Endothelial cell of umbilical vein (primary cell): ENCODE data around the gene FAM120A. TPM values are rescaled to one million over a fixed set of nuclear protein-coding genes. Genes with fewer than 3 reads are reported as not detected.

Experiments used
- BruUV-seq: library from RNA; stranded (reverse); fragments of 400-500 nt; replicated peaks from 2 replicates; lab custom pipeline; 2021; lab: Mats Ljungman, UMichigan
- CTCF ChIA-PET: fragments of 300-600, 350-600 bp; sonication (Branson Sonifier 250); formaldehyde crosslinking; loops from one replicate; lab custom pipeline; 2021; ENCODE audit warnings: antibody characterized with exemption, inconsistent platforms; lab: Charles Lee
- POLR2A ChIA-PET: fragments of 300-600, 350-600 bp; sonication (Branson Sonifier 250); formaldehyde crosslinking; loops from one replicate; lab custom pipeline; 2021; ENCODE audit warnings: antibody characterized with exemption, inconsistent platforms; lab: Charles Lee
- DNase-seq: peaks from one replicate; pipeline ENCODE4 v3.0.0-alpha.2; 2011; ENCODE audit warnings: low read depth, low spot score
- FAIRE-seq: peaks from 2 replicates; lab custom pipeline; 2011; peaks lifted over from hg19 to GRCh38; lab: Jason Lieb, UNC
- H2AFZ ChIP-seq: 2 replicates; pipeline ENCODE4 v1.6.0; 2012; ENCODE audit warnings: low read depth, low read length, control low read depth, inconsistent platforms
- H3K27ac ChIP-seq: 2 replicates; pipeline ENCODE4 v1.5.1; 2011; ENCODE audit warnings: low read depth, mild to moderate bottlenecking, control low read depth, low read length, moderate library complexity; ENCODE audit not compliant: insufficient read depth
- H3K27me3 ChIP-seq, 2 experiments: 2 replicates each; pipeline versions ENCODE4 v1.6.0 to v1.6.1; 2011; ENCODE audit warnings: low read length in 2 of 2, mixed read lengths in 1 of 2; ENCODE audit not compliant: control insufficient read depth in 2 of 2, insufficient read depth in 2 of 2
- H3K36me3 ChIP-seq, 2 experiments: 2 replicates in 1 of 2; 3 replicates in 1 of 2; pipeline ENCODE4 v1.5.1; 2011; ENCODE audit warnings: low read length in 2 of 2, mild to moderate bottlenecking in 1 of 2, moderate library complexity in 1 of 2; ENCODE audit not compliant: control insufficient read depth in 2 of 2, insufficient read depth in 2 of 2; ENCODE audit errors: extremely low read depth in 1 of 2
- H3K4me1 ChIP-seq: 3 replicates; pipeline ENCODE4 v1.5.1; 2011; ENCODE audit warnings: mild to moderate bottlenecking, low read length; ENCODE audit not compliant: control insufficient read depth, insufficient read depth; ENCODE audit errors: extremely low read depth
- H3K4me2 ChIP-seq: 2 replicates; pipeline ENCODE4 v1.6.1; 2011; ENCODE audit warnings: low read length, control low read depth, mixed read lengths; ENCODE audit not compliant: insufficient read depth
- H3K4me3 ChIP-seq, 3 experiments: fragments of 200-600 bp in 1 of 3; sonication (generic), shearing (Covaris generic) in 1 of 3; replicated peaks in 1 of 3; 2 replicates each; pipeline ENCODE4 v1.5.1; 2011 to 2016; ENCODE audit warnings: control low read depth in 3 of 3, low read length in 3 of 3, mild to moderate bottlenecking in 2 of 3, inconsistent platforms in 1 of 3, low read depth in 1 of 3, moderate library complexity in 1 of 3; ENCODE audit not compliant: insufficient read depth in 1 of 3
- H3K79me2 ChIP-seq: 2 replicates; pipeline ENCODE4 v1.6.0; 2012; ENCODE audit warnings: low read length, inconsistent platforms; ENCODE audit not compliant: control insufficient read depth, insufficient read depth
- H3K9ac ChIP-seq: replicated peaks from 2 replicates; pipeline ENCODE3; 2011; ENCODE audit warnings: low read length, control low read depth; ENCODE audit not compliant: insufficient read depth; ENCODE audit errors: extremely low read depth
- H3K9me1 ChIP-seq: replicated peaks from 3 replicates; pipeline ENCODE4 v1.6.0; 2011; ENCODE audit warnings: mild to moderate bottlenecking, low read length; ENCODE audit not compliant: control insufficient read depth, insufficient read depth; ENCODE audit errors: extremely low read depth
- H3K9me3 ChIP-seq: replicated peaks from 2 replicates; pipeline ENCODE4 v1.5.1; 2012; ENCODE audit warnings: low read length, inconsistent platforms; ENCODE audit not compliant: control insufficient read depth, insufficient read depth
- H4K20me1 ChIP-seq: replicated peaks from 2 replicates; pipeline ENCODE3; 2011; ENCODE audit warnings: mild to moderate bottlenecking, low read length; ENCODE audit not compliant: control insufficient read depth, insufficient read depth; ENCODE audit errors: extremely low read depth
- CTCF ChIP-seq, 2 donors: IDR thresholded peaks; 1 replicate in 1 of 2; 2 replicates in 1 of 2; pipeline ENCODE4 v1.5.1; 2011; ENCODE audit warnings: low read length in 2 of 2, mild to moderate bottlenecking in 2 of 2, moderate library complexity in 2 of 2, control low read depth in 1 of 2, inconsistent platforms in 1 of 2, low read depth in 1 of 2; ENCODE audit not compliant: insufficient read depth in 1 of 2; ENCODE audit errors: extremely low read depth in 1 of 2
- EZH2 ChIP-seq: IDR thresholded peaks from 2 replicates; pipeline ENCODE4 v1.6.1; 2012; ENCODE audit warnings: borderline replicate concordance, low read depth, mild to moderate bottlenecking, moderate library complexity, low read length, inconsistent platforms; ENCODE audit not compliant: severe bottlenecking
- GATA2 ChIP-seq: IDR thresholded peaks from 2 replicates; pipeline ENCODE4 v1.7.0; 2011; ENCODE audit warnings: low read depth, mild to moderate bottlenecking, moderate library complexity, mixed read lengths, low read length; ENCODE audit not compliant: insufficient read length, insufficient read depth
- MAX ChIP-seq: IDR thresholded peaks from 2 replicates; pipeline ENCODE4 v1.6.1; 2011; ENCODE audit not compliant: insufficient read depth, insufficient read length
- MYC ChIP-seq: IDR thresholded peaks from one replicate; pipeline ENCODE4 v1.6.1; 2011; ENCODE audit warnings: mild to moderate bottlenecking, low read depth, low read length
- POLR2A ChIP-seq: IDR thresholded peaks from 2 replicates; pipeline ENCODE4 v1.6.1; 2012; ENCODE audit warnings: low read depth, mild to moderate bottlenecking, control low read depth, low read length
- POLR2AphosphoS5 ChIP-seq: IDR thresholded peaks from 2 replicates; pipeline ENCODE4 v1.6.1; 2012; ENCODE audit warnings: low read depth, mild to moderate bottlenecking, control low read depth, low read length, moderate library complexity; ENCODE audit not compliant: insufficient read depth
- dilution Hi-C: fragments of 300-500 bp; cut with MboI; formaldehyde crosslinking; loops from one replicate; pipeline ENCODE4 v1.15.0; 2019; ENCODE audit warnings: low sequenced_read_pairs; ENCODE audit not compliant: extremely low pct_ligation_motif_present
- intact Hi-C: fragments of 100-400 bp; cut with micrococcal nuclease; formaldehyde crosslinking; loops from one replicate; pipeline ENCODE4 v1.10.0; 2022
- polyA plus RNA-seq, 4 experiments: library from polyadenylated mRNA; depleted of rRNA in 3 of 4; stranded (reverse) in 3 of 4; unstranded in 1 of 4; fragments of >200 nt; gene quantifications; 2 replicates each; pipeline versions ENCODE4 v1.2.1 to v1.2.3, GENCODE V29; 2011 to 2012; ENCODE audit warnings: missing spikeins in 1 of 4
- total RNA-seq: library from RNA; stranded (reverse); gene quantifications from 2 replicates; pipeline ENCODE4 v1.2.3, GENCODE V29; 2021

FAM120A gene
- total and polyA plus RNA-seq, 2 donors (not counting 3 experiments of a cell fraction or from before 2014, with no cell fraction given): 66.8 to 126 TPM

GRCh38 chr9:93417538-93417937 lies 33.9 kb upstream of the FAM120A start:
- no peaks in the 10 kb centered on the region for H3K9me1 ChIP-seq
- no peak overlapping the region for H3K4me2 ChIP-seq
- FAIRE-seq (no peak), DNase-seq (no peak)
- no peaks in the 10 kb centered on the region for H3K36me3 ChIP-seq
- H3K27me3 ChIP-seq: peaks cover 0 to 4% of the 10 kb centered on the region in 2 experiments
- no TSS peak for BruUV-seq
- ChIA-PET CTCF (no interaction called here), POLR2A (no interaction called here)
- H3K4me1 ChIP-seq: no peaks in the 10 kb centered on the region
- intact Hi-C loops (no loop called here), dilution Hi-C loops (no loop called here)
- TF ChIP-seq CTCF (IDR thresholded peaks at IDR 0.05; ENCODE audit: extremely low read depth in 1 of 2, insufficient read depth in 1 of 2, low read depth in 1 of 2, low read length in 2 of 2) (no peak), GATA2 (no peak), MYC (no peak), MAX (no peak), EZH2 (no peak), POLR2AphosphoS5 (no peak), POLR2A (no peak)
- H4K20me1 ChIP-seq: no peaks in the 10 kb centered on the region
- H3K9me3 ChIP-seq: no peaks in the 10 kb centered on the region
- H3K9ac ChIP-seq: no peak overlapping the region
- no peak overlapping the region for H3K27ac ChIP-seq
- no peak overlapping the region for H2AFZ ChIP-seq
- no peak overlapping the region for H3K4me3 ChIP-seq
- no peaks in the 10 kb centered on the region for H3K79me2 ChIP-seq
